Measurements from ENCODE around the gene PIAS1.
A peak's percentile ranks its signal among the peaks of the same experiment; 100 is the strongest.

The PIAS1 gene

DNA sequence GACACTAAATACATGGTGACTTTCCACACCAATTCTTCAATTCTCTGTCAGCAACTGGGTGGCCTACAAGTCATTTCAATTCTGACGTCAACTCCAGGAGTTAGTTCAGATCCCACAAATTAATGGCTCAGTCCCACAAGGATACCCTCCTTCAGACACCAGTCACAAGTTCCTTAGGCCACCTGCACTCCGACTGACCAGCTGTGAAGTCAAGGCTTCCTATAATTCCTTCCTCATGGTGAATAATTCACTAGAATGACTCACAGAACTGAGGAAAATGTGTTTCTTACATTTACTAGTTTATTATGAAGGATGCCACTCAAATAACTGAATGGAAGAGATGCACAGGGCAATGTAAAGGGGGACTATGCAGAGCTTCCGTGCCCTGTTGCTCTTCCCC lies 6.3 kb upstream of the PIAS1 start:
- no peak for DNase-seq (ENCODE audit: extremely low read depth, low read depth)
- no peak overlapping the region for H3K4me3 ChIP-seq (replicated peaks; ENCODE audit: low read depth, low read length)
- no peak for TF ChIP-seq CTCF (IDR thresholded peaks at IDR 0.05; ENCODE audit: low read depth, low read length, missing control alignments)

- no peak for DNase-seq (ENCODE audit: extremely low read depth, low read depth)
- H3K4me3 ChIP-seq (replicated peaks; ENCODE audit: low read depth, low read length), result no peak overlapping the region
- no peak for TF ChIP-seq CTCF (IDR thresholded peaks at IDR 0.05; ENCODE audit: low read depth, low read length, missing control alignments)
These were observed 3.0 kb upstream of the PIAS1 start for GRCh38 chr15:68051109-68051508.

DNA sequence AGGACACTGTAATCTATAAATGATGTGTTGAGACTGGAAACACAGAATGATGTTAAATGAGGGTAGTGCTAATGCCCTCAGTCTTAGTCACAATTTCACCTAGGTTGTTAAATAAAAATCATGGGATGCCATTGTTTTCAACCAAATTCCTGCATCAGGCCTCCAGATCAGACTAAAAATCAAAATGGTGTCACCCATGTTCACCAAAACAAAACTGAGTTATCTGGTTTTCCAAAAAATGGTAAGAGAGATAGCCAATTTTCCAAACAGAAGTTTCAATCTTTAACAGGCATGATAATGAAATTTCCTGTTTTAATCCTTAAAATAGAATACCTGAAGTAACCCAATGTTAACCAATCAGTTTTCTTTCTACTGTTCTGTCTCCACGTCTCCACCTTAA lies 2.2 kb upstream of the PIAS1 start:
- no peak overlapping the region for H3K4me3 ChIP-seq (replicated peaks; ENCODE audit: low read depth, low read length)
- no peak for DNase-seq (ENCODE audit: extremely low read depth, low read depth)
- no peak for TF ChIP-seq CTCF (IDR thresholded peaks at IDR 0.05; ENCODE audit: low read depth, low read length, missing control alignments)

GRCh38 chr15:68052431-68052830 lies 1.7 kb upstream of the PIAS1 start:
- no peak for TF ChIP-seq CTCF (IDR thresholded peaks at IDR 0.05; ENCODE audit: low read depth, low read length, missing control alignments)
- no peak for DNase-seq (ENCODE audit: extremely low read depth, low read depth)
- H3K4me3 ChIP-seq (replicated peaks; ENCODE audit: low read depth, low read length), result no peak overlapping the region

DNA sequence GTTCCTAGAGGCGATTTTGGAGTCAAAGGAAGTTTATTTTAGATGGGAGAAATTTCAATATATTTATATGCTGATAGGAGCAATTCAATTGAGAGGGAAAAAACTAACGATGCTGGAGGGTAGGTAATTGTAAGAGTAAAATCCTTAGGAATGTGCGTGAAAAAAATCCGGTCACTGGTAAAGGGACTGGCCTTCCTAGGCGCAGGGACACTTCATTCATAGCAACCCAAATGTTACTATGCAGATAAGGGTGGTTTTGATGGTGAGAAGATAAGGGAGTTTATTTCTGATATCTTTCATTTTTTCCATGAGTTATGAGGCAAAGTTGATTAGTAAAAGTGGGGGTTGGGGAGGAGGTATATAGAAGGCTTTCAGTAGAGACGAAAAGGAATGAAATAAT lies 1.1 kb upstream of the PIAS1 start:
- no peak for DNase-seq (ENCODE audit: extremely low read depth, low read depth)
- H3K4me3 ChIP-seq (replicated peaks; ENCODE audit: low read depth, low read length), result no peak overlapping the region
- no peak for TF ChIP-seq CTCF (IDR thresholded peaks at IDR 0.05; ENCODE audit: low read depth, low read length, missing control alignments)

- DNase-seq (ENCODE audit: extremely low read depth, low read depth), result no peak
- no peak for TF ChIP-seq CTCF (IDR thresholded peaks at IDR 0.05; ENCODE audit: low read depth, low read length, missing control alignments)
- peak overlapping the region; percentile 86 for H3K4me3 ChIP-seq (replicated peaks; ENCODE audit: low read depth, low read length)
These were observed 611 bp downstream of the PIAS1 start for GRCh38 chr15:68054628-68055223.

DNA sequence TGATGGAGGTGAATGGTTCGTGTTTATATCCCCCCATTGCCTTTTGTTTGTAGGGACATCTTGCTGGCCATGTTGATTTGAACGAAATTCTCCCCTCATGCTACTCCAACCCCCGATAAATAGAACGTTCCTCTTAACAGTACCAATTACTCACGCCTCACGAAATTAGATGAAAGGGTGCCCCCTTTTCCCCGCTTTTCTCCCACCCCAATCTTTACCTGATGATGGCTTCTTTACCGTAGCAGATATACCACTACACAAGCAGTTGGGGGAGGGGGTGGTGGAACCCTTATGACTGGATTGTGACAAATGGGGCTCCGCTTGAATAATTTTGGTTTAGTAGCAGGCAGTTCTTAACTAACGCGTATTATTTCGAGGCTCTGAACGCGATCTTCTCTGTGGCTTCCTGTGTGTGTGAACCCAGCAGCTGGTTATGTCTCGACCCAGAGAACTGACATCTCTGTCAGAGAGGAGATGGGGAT lies 1.1 kb downstream of the PIAS1 start:
- no peak for TF ChIP-seq CTCF (IDR thresholded peaks at IDR 0.05; ENCODE audit: low read depth, low read length, missing control alignments)
- DNase-seq (ENCODE audit: extremely low read depth, low read depth), result no peak
- H3K4me3 ChIP-seq (replicated peaks; ENCODE audit: low read depth, low read length), result peak overlapping the region; percentile 86

Measured in HFF-Myc (cell line).